Thoracic aorta (tissue), 2 donors: ENCODE data around the gene USP48. TPM values are rescaled to one million over a fixed set of nuclear protein-coding genes. Genes with fewer than 3 reads are reported as not detected.

Source experiments
- ATAC-seq: fragments of 150-250 bp; one replicate; pipeline ENCODE4 v1.8.0; 2017; ENCODE audit warnings: low read depth; ENCODE audit not compliant: insufficient number of reproducible peaks, low FRiP score
- DNase-seq: peaks from one replicate; pipeline ENCODE4 v3.0.0-alpha.2; 2020; ENCODE audit warnings: low spot score
- H3K27ac ChIP-seq, 2 donors: fragments of 200-600 bp; sonication (generic); 1 replicate in 1 of 2; 2 replicates in 1 of 2; pipeline ENCODE4 v1.5.1; 2016; ENCODE audit warnings: mild to moderate bottlenecking in 2 of 2, moderate library complexity in 2 of 2
- H3K27me3 ChIP-seq: fragments of 200-600 bp; sonication (generic); replicated peaks from 2 replicates; pipeline ENCODE4 v1.6.0; 2016; ENCODE audit warnings: mild to moderate bottlenecking; ENCODE audit not compliant: insufficient read depth
- H3K36me3 ChIP-seq: fragments of 200-600 bp; sonication (generic); one replicate; pipeline ENCODE4 v1.5.1; 2016
- H3K4me1 ChIP-seq, 2 donors: fragments of 200-600 bp; sonication (generic); 1 replicate in 1 of 2; 2 replicates in 1 of 2; pipeline versions ENCODE4 v1.5.1 to v1.6.0; 2016; ENCODE audit warnings: low read depth in 2 of 2, mild to moderate bottlenecking in 1 of 2; ENCODE audit not compliant: control insufficient read depth in 1 of 2
- H3K4me3 ChIP-seq: fragments of 200-600 bp; sonication (generic); 2 replicates; pipeline ENCODE4 v1.5.1; 2016; ENCODE audit warnings: mild to moderate bottlenecking
- H3K9me3 ChIP-seq: fragments of 200-600 bp; sonication (generic); 2 replicates; pipeline ENCODE4 v1.5.1; 2016
- total RNA-seq, 2 donors: library from RNA; depleted of rRNA; stranded (reverse); fragments of >200 nt; gene quantifications; one replicate each; pipeline versions ENCODE4 v1.1.0 to v1.2.3, GENCODE V29; 2016
- TF ChIP-seq, protein P1 (sequence below): fragments of 200-600 bp; sonication (generic); IDR thresholded peaks from one replicate; pipeline ENCODE4 v1.5.1; 2019; ENCODE audit warnings: antibody characterized with exemption

The USP48 gene
- total RNA-seq, 2 donors from 2014 or later, result 48.9 to 77.5 TPM

DNA sequence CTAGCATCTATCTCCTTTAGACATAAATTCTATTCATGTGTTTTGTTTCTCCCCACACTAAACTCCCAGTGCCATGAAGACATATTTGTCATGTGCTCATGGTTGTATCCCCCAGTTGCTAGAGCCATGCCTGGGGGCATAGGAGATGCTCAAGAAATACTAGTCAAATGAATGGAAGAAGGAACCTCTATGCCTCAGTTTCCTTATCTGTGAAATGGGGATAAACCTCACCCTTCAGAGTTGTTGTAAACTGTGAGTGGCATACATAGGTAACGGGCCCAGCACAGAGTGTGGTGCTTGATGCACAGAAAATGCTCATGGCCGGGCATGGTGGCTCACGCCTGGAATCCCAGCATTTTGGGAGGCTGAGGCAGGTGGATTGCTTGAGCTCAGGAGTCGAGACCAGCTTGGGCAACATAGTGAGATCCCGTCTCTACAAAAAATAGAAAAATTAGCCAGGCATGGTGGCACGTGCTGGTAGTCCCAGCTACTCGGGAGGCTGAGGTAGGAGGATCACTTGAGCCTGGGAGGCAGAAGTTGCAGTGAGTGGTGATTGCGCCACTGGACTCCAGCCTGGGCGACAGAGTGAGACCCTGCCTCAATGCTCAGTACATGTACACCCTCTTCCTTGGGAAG, 37.8 kb upstream of the USP48 start:
- ATAC-seq, result no peak
- H3K4me3 ChIP-seq, result no peak overlapping the region
- H3K4me1 ChIP-seq, result no peaks in the 10 kb centered on the region
- no peak overlapping the region for H3K27ac ChIP-seq
- no peaks in the 10 kb centered on the region for H3K27me3 ChIP-seq
- TF ChIP-seq, protein P1, sequence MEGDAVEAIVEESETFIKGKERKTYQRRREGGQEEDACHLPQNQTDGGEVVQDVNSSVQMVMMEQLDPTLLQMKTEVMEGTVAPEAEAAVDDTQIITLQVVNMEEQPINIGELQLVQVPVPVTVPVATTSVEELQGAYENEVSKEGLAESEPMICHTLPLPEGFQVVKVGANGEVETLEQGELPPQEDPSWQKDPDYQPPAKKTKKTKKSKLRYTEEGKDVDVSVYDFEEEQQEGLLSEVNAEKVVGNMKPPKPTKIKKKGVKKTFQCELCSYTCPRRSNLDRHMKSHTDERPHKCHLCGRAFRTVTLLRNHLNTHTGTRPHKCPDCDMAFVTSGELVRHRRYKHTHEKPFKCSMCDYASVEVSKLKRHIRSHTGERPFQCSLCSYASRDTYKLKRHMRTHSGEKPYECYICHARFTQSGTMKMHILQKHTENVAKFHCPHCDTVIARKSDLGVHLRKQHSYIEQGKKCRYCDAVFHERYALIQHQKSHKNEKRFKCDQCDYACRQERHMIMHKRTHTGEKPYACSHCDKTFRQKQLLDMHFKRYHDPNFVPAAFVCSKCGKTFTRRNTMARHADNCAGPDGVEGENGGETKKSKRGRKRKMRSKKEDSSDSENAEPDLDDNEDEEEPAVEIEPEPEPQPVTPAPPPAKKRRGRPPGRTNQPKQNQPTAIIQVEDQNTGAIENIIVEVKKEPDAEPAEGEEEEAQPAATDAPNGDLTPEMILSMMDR, result no peak
- peaks cover 33% of the 10 kb centered on the region for H3K36me3 ChIP-seq
- no peaks in the 10 kb centered on the region for H3K9me3 ChIP-seq
- no peak for DNase-seq

DNA sequence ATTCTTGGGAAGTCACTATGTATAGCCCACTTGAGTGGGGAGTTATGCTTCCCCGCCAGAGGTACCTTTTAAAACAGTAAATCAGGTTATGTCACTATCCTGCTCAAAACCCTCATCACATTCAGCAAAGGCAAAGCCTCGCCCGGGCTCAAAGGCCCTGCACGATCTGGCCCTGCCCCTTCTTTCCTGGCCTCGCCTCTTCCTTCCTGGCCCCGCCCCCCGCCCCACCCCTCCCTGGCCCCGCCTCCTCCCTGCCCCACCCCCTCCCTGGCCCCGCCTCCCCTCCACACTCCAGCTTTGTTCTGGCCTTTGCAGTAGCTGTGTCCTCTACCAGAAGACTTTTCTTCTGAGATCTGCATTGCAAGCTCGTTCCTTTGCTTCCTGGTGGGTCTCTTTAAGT, 35.7 kb upstream of the USP48 start:
- no peak for ATAC-seq
- Histone ChIP-seq H3K9me3 (no peaks in the 10 kb centered on the region), H3K4me3 (no peak overlapping the region), H3K36me3 (peaks cover 19% of the 10 kb centered on the region), H3K27me3 (no peaks in the 10 kb centered on the region), H3K4me1 (peaks cover 0 to 8% of the 10 kb centered on the region in 2 donors), H3K27ac (no peak overlapping the region)
- DNase-seq, result no peak
- TF ChIP-seq, protein P1, result no peak

DNA sequence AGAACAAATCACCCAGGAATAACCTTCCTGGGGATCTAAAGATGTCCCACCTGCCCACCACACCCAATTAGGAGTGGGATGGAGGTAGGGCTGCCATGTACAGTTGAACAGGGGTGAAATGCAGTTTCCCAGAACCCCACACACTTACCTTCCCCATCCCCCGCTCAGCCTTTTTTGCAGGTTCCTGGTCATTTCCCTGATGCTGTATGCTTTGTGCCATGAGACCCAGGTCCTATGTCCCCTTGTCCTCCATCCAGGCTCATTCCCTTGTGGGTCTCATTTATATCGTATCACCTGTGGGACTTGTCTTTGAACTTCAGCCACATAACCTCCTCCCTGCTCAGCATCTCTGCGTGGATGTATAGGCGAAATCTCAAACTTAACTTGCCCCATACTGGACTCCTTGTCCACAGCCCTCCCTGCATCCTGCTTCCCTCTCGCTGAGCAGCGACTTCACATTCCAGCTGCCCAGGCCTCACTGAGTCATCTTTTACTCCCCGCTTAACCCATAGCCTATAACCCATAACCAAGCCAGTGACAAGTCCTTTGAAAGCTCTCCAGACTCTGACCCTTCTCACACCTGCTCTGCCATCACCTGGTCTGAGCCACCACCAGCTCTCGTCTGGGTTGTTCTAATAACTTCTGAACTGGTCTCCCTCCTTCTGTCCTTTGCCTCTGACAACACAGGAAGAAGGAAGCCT, 33.8 kb upstream of the USP48 start:
- peaks cover 0 to 8% of the 10 kb centered on the region in 2 donors for H3K4me1 ChIP-seq
- DNase-seq (no peak), ATAC-seq (no peak)
- no peaks in the 10 kb centered on the region for H3K27me3 ChIP-seq
- no peak overlapping the region for H3K27ac ChIP-seq
- H3K9me3 ChIP-seq, result no peaks in the 10 kb centered on the region
- H3K4me3 ChIP-seq, result no peak overlapping the region
- peaks cover 8% of the 10 kb centered on the region for H3K36me3 ChIP-seq
- TF ChIP-seq, protein P1, result no peak

DNA sequence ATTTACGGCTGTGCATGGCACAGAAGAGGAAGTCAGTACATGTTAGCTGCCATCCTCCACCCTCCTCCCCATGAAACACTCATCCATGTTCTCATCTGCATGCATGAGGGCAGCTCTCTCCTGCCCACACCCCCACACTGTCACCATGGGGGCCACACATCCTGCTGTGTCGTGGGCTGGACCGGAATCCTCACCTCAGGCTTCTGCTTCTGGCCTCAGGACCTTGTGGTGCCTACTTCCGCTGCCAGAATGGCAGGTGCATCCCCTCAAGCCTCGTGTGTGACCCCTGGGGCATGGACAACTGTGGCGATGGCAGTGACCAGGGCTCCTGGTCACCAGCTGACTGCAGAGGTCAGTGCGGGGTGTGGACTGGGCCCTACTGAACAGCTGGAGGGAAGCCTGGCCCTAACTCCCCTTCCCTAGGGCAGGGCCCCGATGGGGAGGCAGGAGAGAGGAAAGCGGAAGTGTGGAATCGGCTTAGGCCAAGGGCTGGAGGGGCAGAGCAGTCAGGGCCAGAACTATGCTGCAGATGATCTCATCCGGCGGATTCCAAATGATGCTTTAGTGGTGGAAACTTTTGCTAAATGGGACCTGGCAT, 32.9 kb upstream of the USP48 start:
- ATAC-seq, result no peak
- DNase-seq, result no peak

More for the DNA sequence above, 32.9 kb upstream of the USP48 start:
- no peak overlapping the region for H3K27ac ChIP-seq
- TF ChIP-seq, protein P1, result no peak
- no peaks in the 10 kb centered on the region for H3K27me3 ChIP-seq
- peaks cover 2% of the 10 kb centered on the region for H3K36me3 ChIP-seq
- no peaks in the 10 kb centered on the region for H3K9me3 ChIP-seq
- H3K4me3 ChIP-seq, result no peak overlapping the region
- H3K4me1 ChIP-seq, result peaks cover 0 to 8% of the 10 kb centered on the region in 2 donors
